ENCODE measurements around the gene VWCE. TPM values are rescaled to one million over a fixed set of nuclear protein-coding genes. Genes with fewer than 3 reads are reported as not detected.

The VWCE gene
- total RNA-seq, 2 experiments from 2014 or later, result 0.98 to 1.7 TPM

- H3K27me3 Mint-ChIP-seq, result peaks cover 13% of the 10 kb centered on the region
- CTCF ChIA-PET, result interaction anchor here (5.3 kb wide), 1 partner anchor 39 kb away, joined by 33 read pairs; no protein-coding TSS in a partner anchor
- no peak overlapping the region for H3K4me3 Mint-ChIP-seq
- H3K36me3 Mint-ChIP-seq (ENCODE audit: low read depth), result peaks cover 8% of the 10 kb centered on the region
- H3K27ac Mint-ChIP-seq, result no peak overlapping the region
- POLR2A ChIA-PET, result no interaction called here
- H3K4me1 Mint-ChIP-seq, result peaks cover 18% of the 10 kb centered on the region
- no peak for DNase-seq
- H3K9me3 Mint-ChIP-seq, result no peaks in the 10 kb centered on the region
Observed at GRCh38 chr11:61292356-61292755, 2.8 kb downstream of the VWCE start.

- Mint-ChIP-seq H3K4me3 (no peak overlapping the region), H3K27me3 (peaks cover 13% of the 10 kb centered on the region), H3K27ac (no peak overlapping the region), H3K36me3 (ENCODE audit: low read depth) (peaks cover 3% of the 10 kb centered on the region), H3K9me3 (no peaks in the 10 kb centered on the region), H3K4me1 (peaks cover 13% of the 10 kb centered on the region)
- POLR2A ChIA-PET, result no interaction called here
- no peak for DNase-seq
- CTCF ChIA-PET, result interaction anchor here (0.7 to 1.0 kb wide), 2 partner anchors 12 to 39 kb away, joined by 3 read pairs; no protein-coding TSS in a partner anchor
Observed at GRCh38 chr11:61290905-61291690, 4.0 kb downstream of the VWCE start.

GRCh38 chr11:61287338-61287977, 7.7 kb downstream of the VWCE start:
- CTCF ChIA-PET, result interaction anchor here (1.5 kb wide), 1 partner anchor 98 kb away, joined by 4 read pairs; no protein-coding TSS in a partner anchor
- Mint-ChIP-seq H3K4me3 (no peak overlapping the region), H3K9me3 (no peaks in the 10 kb centered on the region), H3K4me1 (no peaks in the 10 kb centered on the region), H3K27ac (no peak overlapping the region), H3K36me3 (ENCODE audit: low read depth) (no peaks in the 10 kb centered on the region), H3K27me3 (peaks cover 3% of the 10 kb centered on the region)
- DNase-seq, result no peak
- POLR2A ChIA-PET, result no interaction called here

GRCh38 chr11:61283613-61284012, 11.5 kb downstream of the VWCE start:
- Mint-ChIP-seq H3K4me3 (no peak overlapping the region), H3K36me3 (ENCODE audit: low read depth) (no peaks in the 10 kb centered on the region), H3K9me3 (no peaks in the 10 kb centered on the region), H3K4me1 (no peaks in the 10 kb centered on the region), H3K27me3 (no peaks in the 10 kb centered on the region), H3K27ac (no peak overlapping the region)
- no peak for DNase-seq
- POLR2A ChIA-PET, result interaction anchor here (2.5 kb wide), 1 partner anchor 10 kb away, joined by 5 read pairs; no protein-coding TSS in a partner anchor
- CTCF ChIA-PET, result no interaction called here

GRCh38 chr11:61281581-61282250, 13.4 kb downstream of the VWCE start:
- H3K9me3 Mint-ChIP-seq, result no peaks in the 10 kb centered on the region
- H3K4me1 Mint-ChIP-seq, result peaks cover 2% of the 10 kb centered on the region
- peaks cover 3% of the 10 kb centered on the region for H3K27me3 Mint-ChIP-seq
- ChIA-PET POLR2A (interaction anchor here (1.4 to 2.5 kb wide), 2 partner anchors 12 kb away, joined by 5 read pairs; no protein-coding TSS in a partner anchor), CTCF (interaction anchor here (1.2 to 1.6 kb wide), 2 partner anchors 12 to 28 kb away, joined by 3 to 6 read pairs; no protein-coding TSS in a partner anchor)
- H3K4me3 Mint-ChIP-seq, result no peak overlapping the region
- H3K36me3 Mint-ChIP-seq (ENCODE audit: low read depth), result no peaks in the 10 kb centered on the region
- H3K27ac Mint-ChIP-seq, result no peak overlapping the region
- DNase-seq, result peak; percentile 30

- no peak overlapping the region for H3K27ac Mint-ChIP-seq
- H3K9me3 Mint-ChIP-seq, result no peaks in the 10 kb centered on the region
- POLR2A ChIA-PET, result interaction anchor here (2.5 kb wide), 1 partner anchor 13 kb away, joined by 5 read pairs; no protein-coding TSS in a partner anchor
- DNase-seq, result no peak
- CTCF ChIA-PET, result interaction anchor here (0.6 to 1.6 kb wide), 3 partner anchors 10 to 27 kb away, joined by 3 to 6 read pairs (median 4); no protein-coding TSS in a partner anchor
- no peak overlapping the region for H3K4me3 Mint-ChIP-seq
- peaks cover 2% of the 10 kb centered on the region for H3K4me1 Mint-ChIP-seq
- no peaks in the 10 kb centered on the region for H3K36me3 Mint-ChIP-seq (ENCODE audit: low read depth)
- H3K27me3 Mint-ChIP-seq, result peaks cover 3% of the 10 kb centered on the region
Observed at GRCh38 chr11:61280883-61281580, 14.1 kb downstream of the VWCE start.

- Mint-ChIP-seq H3K27me3 (peaks cover 3% of the 10 kb centered on the region), H3K27ac (no peak overlapping the region), H3K36me3 (ENCODE audit: low read depth) (no peaks in the 10 kb centered on the region), H3K9me3 (no peaks in the 10 kb centered on the region), H3K4me1 (peaks cover 2% of the 10 kb centered on the region), H3K4me3 (no peak overlapping the region)
- no peak for DNase-seq
- ChIA-PET CTCF (interaction anchor here (0.6 to 0.9 kb wide), 3 partner anchors 9 to 24 kb away, joined by 3 to 4 read pairs (median 4); no protein-coding TSS in a partner anchor), POLR2A (no interaction called here)
Observed at GRCh38 chr11:61279934-61280659, 15.0 kb downstream of the VWCE start.

GRCh38 chr11:61278001-61278470, 17.1 kb downstream of the VWCE start:
- DNase-seq, result no peak
- Mint-ChIP-seq H3K27ac (no peak overlapping the region), H3K4me1 (peaks cover 6% of the 10 kb centered on the region), H3K27me3 (peaks cover 5% of the 10 kb centered on the region), H3K9me3 (no peaks in the 10 kb centered on the region), H3K36me3 (ENCODE audit: low read depth) (no peaks in the 10 kb centered on the region), H3K4me3 (no peak overlapping the region)
- ChIA-PET CTCF (interaction anchor here (1.2 kb wide), 1 partner anchor 24 kb away, joined by 3 read pairs; no protein-coding TSS in a partner anchor), POLR2A (no interaction called here)

- Mint-ChIP-seq H3K27me3 (peaks cover 5% of the 10 kb centered on the region), H3K36me3 (ENCODE audit: low read depth) (no peaks in the 10 kb centered on the region), H3K4me3 (no peak overlapping the region), H3K4me1 (peaks cover 6% of the 10 kb centered on the region), H3K9me3 (no peaks in the 10 kb centered on the region), H3K27ac (no peak overlapping the region)
- no peak for DNase-seq
- ChIA-PET CTCF (interaction anchor here (1.2 kb wide), 1 partner anchor 24 kb away, joined by 3 read pairs; no protein-coding TSS in a partner anchor), POLR2A (interaction anchor here (0.6 kb wide), 1 partner anchor 1618 kb away, joined by 4 read pairs; no protein-coding TSS in a partner anchor)
Observed at GRCh38 chr11:61277186-61278000, 17.7 kb downstream of the VWCE start.

- Mint-ChIP-seq H3K4me3 (no peak overlapping the region), H3K9me3 (no peaks in the 10 kb centered on the region), H3K4me1 (peaks cover 15% of the 10 kb centered on the region), H3K27me3 (peaks cover 5% of the 10 kb centered on the region), H3K36me3 (ENCODE audit: low read depth) (no peaks in the 10 kb centered on the region), H3K27ac (no peak overlapping the region)
- DNase-seq, result no peak
- POLR2A ChIA-PET, result no interaction called here
- CTCF ChIA-PET, result interaction anchor here (1.1 kb wide), 1 partner anchor 19 kb away, joined by 3 read pairs; the partner anchor contains the start of gene VWCE
Observed at GRCh38 chr11:61275191-61275590, 19.9 kb downstream of the VWCE start.

- DNase-seq, result no peak
- Mint-ChIP-seq H3K4me1 (peaks cover 21% of the 10 kb centered on the region), H3K27ac (no peak overlapping the region), H3K27me3 (peaks cover 5% of the 10 kb centered on the region), H3K36me3 (ENCODE audit: low read depth) (no peaks in the 10 kb centered on the region), H3K9me3 (no peaks in the 10 kb centered on the region), H3K4me3 (no peak overlapping the region)
- ChIA-PET CTCF (no interaction called here), POLR2A (interaction anchor here (1.1 kb wide), 1 partner anchor 359 kb away, joined by 3 read pairs; no protein-coding TSS in a partner anchor)
Observed at GRCh38 chr11:61274084-61274483, 21.0 kb downstream of the VWCE start.
